Heart left ventricle (tissue), 16 donors: Measurements from ENCODE around the gene FBXW12. TPM values are rescaled to one million over a fixed set of nuclear protein-coding genes. Genes with fewer than 3 reads are reported as not detected.

ENCODE experiments used
- ATAC-seq, 4 donors: fragments of 200-7000 bp; cut with Tn5 transposase; one replicate each; pipeline ENCODE4 v1.9.1; 2020 to 2022; ENCODE audit warnings: moderate library complexity in 4 of 4, mild to moderate bottlenecking in 3 of 4, moderate number of reproducible peaks in 1 of 4
- DNase-seq, 5 donors: peaks; one replicate each; pipeline ENCODE4 v3.0.0-alpha.2; 2020
- H3K27ac ChIP-seq, 12 donors: fragments of 200-600 bp; sonication (generic) in 4 of 12; one replicate each; pipeline versions ENCODE4 v1.5.0 to v1.8.0; 2016 to 2022; ENCODE audit warnings: mild to moderate bottlenecking in 2 of 12
- H3K27me3 ChIP-seq, 9 donors: fragments of 200-600 bp; sonication (generic) in 2 of 9; one replicate each; pipeline versions ENCODE4 v1.5.1 to v1.8.0; 2016 to 2022; ENCODE audit warnings: mild to moderate bottlenecking in 3 of 9
- H3K36me3 ChIP-seq, 9 donors: fragments of 200-600 bp; sonication (generic) in 2 of 9; one replicate each; pipeline versions ENCODE4 v1.5.0 to v1.8.0; 2018 to 2022; ENCODE audit warnings: mild to moderate bottlenecking in 2 of 9
- H3K4me1 ChIP-seq, 12 donors: fragments of 200-600 bp; sonication (generic) in 4 of 12; one replicate each; pipeline versions ENCODE4 v1.5.0 to v1.8.0; 2016 to 2022; ENCODE audit warnings: mild to moderate bottlenecking in 3 of 12
- H3K4me3 ChIP-seq, 12 donors: fragments of 200-600 bp; sonication (generic) in 4 of 12; one replicate each; pipeline versions ENCODE4 v1.5.0 to v1.8.0; 2017 to 2022; ENCODE audit warnings: mild to moderate bottlenecking in 9 of 12, moderate library complexity in 4 of 12
- H3K9me3 ChIP-seq, 12 donors: fragments of 200-600 bp; sonication (generic) in 4 of 12; one replicate each; pipeline versions ENCODE4 v1.5.0 to v1.8.0; 2016 to 2022; ENCODE audit warnings: mild to moderate bottlenecking in 1 of 12
- CTCF ChIP-seq, 12 donors: fragments of 200-600 bp; sonication (generic) in 4 of 12; IDR thresholded peaks; one replicate each; pipeline versions ENCODE4 v1.5.0 to v1.8.0; 2018 to 2022; ENCODE audit warnings: antibody characterized with exemption in 12 of 12, mild to moderate bottlenecking in 5 of 12
- POLR2A ChIP-seq, 2 donors: fragments of 450-650 bp; IDR thresholded peaks; one replicate each; pipeline ENCODE4 v1.6.1; 2017; ENCODE audit warnings: antibody characterized with exemption in 2 of 2, mild to moderate bottlenecking in 2 of 2, moderate library complexity in 2 of 2
- WGBS, 4 donors: extraction: QIAGEN DNeasy Blood & Tissue Kit in 2 of 4; methylation state at CpG; one replicate each; pipeline versions ENCODE4 v1.1.5 to v1.1.7; 2013 to 2018; 5-methylcytosine and 5-hydroxymethylcytosine counted together
- intact Hi-C, 10 donors: fragments of 100-400 bp; cut with DNase I; formaldehyde crosslinking; loops; one replicate each; pipeline versions ENCODE4 v1.11.1 to v1.14.2; 2022
- polyA plus RNA-seq, 2 donors: library from polyadenylated mRNA; stranded (reverse); fragments of 200-250 nt; gene quantifications; one replicate each; pipeline ENCODE4 v1.2.3, GENCODE V29; 2013
- total RNA-seq, 9 donors: library from RNA; depleted of rRNA in 2 of 9; stranded (reverse); fragments of >200 nt in 2 of 9; fragmentation: NEBNext Ultra II Directional in 3 of 9; extraction: Animal tissue kit (Norgen Biotek cat#: 25700) in 3 of 9; gene quantifications; one replicate each; pipeline versions ENCODE4 v1.1.0 to v1.2.4, GENCODE V29; 2016 to 2023
- donor health status: ischemic (EF 13 %, LVEDD 7.1; RV severe dilation, severe dysfunction).
- donor health status: healthy with polysubstance abuse.
- donor health status: DM: no; HTN: yes; CAD: no.
- donor health status: DM: no; HTN: no; CAD: no.
- donor health status: ischemic (EF 25% LVEDD 6.9; RV normal size, moderate dysfunction).
- donor health status: ischemic (EF 25% LVEDD 5.7; RV mildly dilated, moderate dysfunction).
- donor health status: healthy.
- donor health status: DM: yes; HTN: yes; CAD: no.
- donor health status: ischemic (EF 35%, LVEDD 5.7; RV mildly dilated, moderate dysfunction).
- donor health status: nonischemic (EF 11% LVEDD 7.7; RV severe dilation, severe dysfunction).
- donor health status: DM: yes; HTN: yes; CAD: no.
- donor health status: PGD.
- donor health status: ischemic (EF 29% LVEDD 5.4; RV normal size, mild dysfunction).
- donor health status: nonischemic (EF 23%, LVEDD 6.1; RV moderate dilation, normal function).

Gene FBXW12
- total and polyA plus RNA-seq, 11 donors = not detected

DNA sequence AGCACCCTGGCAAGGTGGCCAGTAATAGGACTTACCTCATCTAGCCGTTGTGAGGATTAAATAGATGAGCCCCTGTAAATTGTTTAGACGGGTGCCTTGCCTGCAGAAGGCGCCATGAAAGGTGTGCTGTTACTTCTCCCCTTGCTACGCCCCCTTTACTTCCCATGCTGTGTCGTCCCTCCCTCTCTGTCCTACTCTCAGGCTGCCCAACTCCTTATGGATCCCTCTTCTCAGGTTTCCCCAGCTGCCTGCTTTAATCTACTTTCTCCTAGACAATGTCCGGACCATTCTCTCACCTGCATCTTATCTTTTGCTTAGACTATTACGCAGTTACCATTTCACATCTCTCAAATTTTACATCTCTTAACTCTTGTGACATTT is 1.7 kb upstream of the FBXW12 start:
- H3K27ac ChIP-seq = no peak overlapping the region
- intact Hi-C loops = no loop called here
- ATAC-seq (no peak), DNase-seq (no peak)
- WGBS, 4 donors = 78 to 86% (median 82%) methylated on average over 7 of the region's 7 CpGs
- H3K27me3 ChIP-seq = no peaks in the 10 kb centered on the region
- no peak overlapping the region for H3K4me3 ChIP-seq
- H3K36me3 ChIP-seq = no peaks in the 10 kb centered on the region
- H3K9me3 ChIP-seq = no peaks in the 10 kb centered on the region
- no peaks in the 10 kb centered on the region for H3K4me1 ChIP-seq
- TF ChIP-seq POLR2A (IDR thresholded peaks at IDR 0.05) = no peak
- TF ChIP-seq CTCF (IDR thresholded peaks at IDR 0.05) = no peak

DNA sequence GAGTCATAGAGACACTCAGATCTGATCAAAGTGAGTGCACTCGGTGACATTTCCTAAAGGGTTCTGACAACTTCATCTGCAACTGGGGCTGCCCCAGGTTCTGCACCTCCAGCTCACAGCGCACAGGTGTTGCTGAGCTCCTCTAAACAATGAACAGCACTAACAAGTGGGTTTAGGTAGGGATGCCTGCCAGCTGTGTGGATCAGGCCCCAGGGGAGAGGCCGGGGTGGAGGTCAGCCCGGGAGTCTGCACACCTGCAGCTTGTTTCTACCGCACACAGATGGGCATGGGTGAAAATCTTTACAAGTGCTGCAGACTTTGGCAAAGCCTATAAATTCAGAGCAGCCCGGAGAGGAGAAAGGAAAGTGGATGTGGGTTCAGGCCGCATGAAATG is 355 bp downstream of the FBXW12 start:
- DNase-seq (no peak), ATAC-seq (no peak)
- TF ChIP-seq CTCF (IDR thresholded peaks at IDR 0.05) (no peak), POLR2A (IDR thresholded peaks at IDR 0.05) (no peak)

DNA sequence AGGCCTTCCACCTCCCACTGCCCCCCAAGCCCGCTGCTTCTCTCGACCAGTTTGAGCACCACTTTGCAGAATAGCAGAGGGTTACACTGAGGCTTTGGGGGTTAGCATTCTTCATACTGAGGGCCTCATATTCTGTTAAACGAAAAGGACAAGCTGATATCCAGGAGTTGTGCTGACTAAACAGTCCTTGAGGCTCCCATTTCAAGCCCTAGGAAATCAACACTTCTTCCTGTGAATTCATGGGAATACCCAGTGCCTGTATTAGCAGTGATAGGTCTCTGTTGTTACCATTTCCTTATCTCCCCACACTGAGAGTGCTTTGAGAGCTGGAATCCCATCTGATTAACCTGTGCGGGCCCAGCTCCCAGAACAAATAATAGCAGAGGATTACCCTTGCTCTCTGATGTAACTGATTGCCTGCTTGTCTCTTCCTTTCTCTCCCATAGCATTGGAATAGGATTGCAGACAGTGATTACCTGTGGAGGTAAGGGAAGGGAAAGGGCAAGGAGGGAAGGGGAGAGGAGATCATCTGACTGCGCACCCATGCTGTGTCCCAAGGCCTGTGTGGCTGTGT is 930 bp downstream of the FBXW12 start:
- Histone ChIP-seq H3K4me3 (no peak overlapping the region), H3K27ac (no peak overlapping the region), H3K9me3 (no peaks in the 10 kb centered on the region), H3K27me3 (no peaks in the 10 kb centered on the region), H3K36me3 (no peaks in the 10 kb centered on the region), H3K4me1 (no peaks in the 10 kb centered on the region)
- DNase-seq = no peak
- TF ChIP-seq POLR2A (IDR thresholded peaks at IDR 0.05) = no peak
- TF ChIP-seq CTCF (IDR thresholded peaks at IDR 0.05) = no peak
- WGBS, 4 donors = 52 to 59% (median 54%) methylated on average over 5 of the region's 5 CpGs
- intact Hi-C loops = no loop called here
- ATAC-seq = no peak

More for the DNA sequence above, 355 bp downstream of the FBXW12 start:
- Histone ChIP-seq H3K27me3 (no peaks in the 10 kb centered on the region), H3K27ac (no peak overlapping the region), H3K36me3 (no peaks in the 10 kb centered on the region), H3K4me1 (no peaks in the 10 kb centered on the region), H3K9me3 (no peaks in the 10 kb centered on the region), H3K4me3 (no peak overlapping the region)
- intact Hi-C loops = no loop called here
- WGBS, 4 donors = 74 to 83% (median 80%) methylated on average over 7 of the region's 7 CpGs

- Histone ChIP-seq H3K36me3 (no peaks in the 10 kb centered on the region), H3K4me1 (no peaks in the 10 kb centered on the region), H3K27me3 (peaks cover 0 to 3% (median 0%) of the 10 kb centered on the region in 9 donors), H3K27ac (no peak overlapping the region), H3K9me3 (peaks cover 0 to 9% (median 2%) of the 10 kb centered on the region in 12 donors), H3K4me3 (no peak overlapping the region)
- TF ChIP-seq CTCF (IDR thresholded peaks at IDR 0.05) = no peak
- no peak for TF ChIP-seq POLR2A (IDR thresholded peaks at IDR 0.05)
- ATAC-seq = no peak
- DNase-seq = no peak
- intact Hi-C loops = no loop called here
These were observed 15.6 kb downstream of the FBXW12 start for GRCh38 chr3:48387634-48388033.
